Measurements from ENCODE around the gene IGF2R. TPM values are rescaled to one million over a fixed set of nuclear protein-coding genes. Genes with fewer than 3 reads are reported as not detected.

IGF2R gene
- total and polyA plus RNA-seq, 2 of the 13 experiments (the other 11 are each of a cell fraction or from before 2014, with no cell fraction given): 38.3 to 70.0 TPM

GRCh38 chr6:159968295-159969203, at the start of gene IGF2R (continued):
- TF ChIP-seq, protein P1, sequence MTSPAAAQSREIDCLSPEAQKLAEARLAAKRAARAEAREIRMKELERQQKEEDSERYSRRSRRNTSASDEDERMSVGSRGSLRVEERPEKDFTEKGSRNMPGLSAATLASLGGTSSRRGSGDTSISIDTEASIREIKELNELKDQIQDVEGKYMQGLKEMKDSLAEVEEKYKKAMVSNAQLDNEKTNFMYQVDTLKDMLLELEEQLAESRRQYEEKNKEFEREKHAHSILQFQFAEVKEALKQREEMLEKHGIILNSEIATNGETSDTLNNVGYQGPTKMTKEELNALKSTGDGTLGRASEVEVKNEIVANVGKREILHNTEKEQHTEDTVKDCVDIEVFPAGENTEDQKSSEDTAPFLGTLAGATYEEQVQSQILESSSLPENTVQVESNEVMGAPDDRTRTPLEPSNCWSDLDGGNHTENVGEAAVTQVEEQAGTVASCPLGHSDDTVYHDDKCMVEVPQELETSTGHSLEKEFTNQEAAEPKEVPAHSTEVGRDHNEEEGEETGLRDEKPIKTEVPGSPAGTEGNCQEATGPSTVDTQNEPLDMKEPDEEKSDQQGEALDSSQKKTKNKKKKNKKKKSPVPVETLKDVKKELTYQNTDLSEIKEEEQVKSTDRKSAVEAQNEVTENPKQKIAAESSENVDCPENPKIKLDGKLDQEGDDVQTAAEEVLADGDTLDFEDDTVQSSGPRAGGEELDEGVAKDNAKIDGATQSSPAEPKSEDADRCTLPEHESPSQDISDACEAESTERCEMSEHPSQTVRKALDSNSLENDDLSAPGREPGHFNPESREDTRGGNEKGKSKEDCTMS (CRISPR knock-in tag; conservative IDR thresholded peaks at IDR 0.05): no peak
- 0 out of 2 replicates have a peak, but pooled peaks have one; percentile 58 for TF ChIP-seq ZNF891 (CRISPR knock-in tag; IDR thresholded peaks at IDR 0.05)
- no peak for TF ChIP-seq NFRKB (IDR thresholded peaks at IDR 0.05)
- TF ChIP-seq, protein P2, sequence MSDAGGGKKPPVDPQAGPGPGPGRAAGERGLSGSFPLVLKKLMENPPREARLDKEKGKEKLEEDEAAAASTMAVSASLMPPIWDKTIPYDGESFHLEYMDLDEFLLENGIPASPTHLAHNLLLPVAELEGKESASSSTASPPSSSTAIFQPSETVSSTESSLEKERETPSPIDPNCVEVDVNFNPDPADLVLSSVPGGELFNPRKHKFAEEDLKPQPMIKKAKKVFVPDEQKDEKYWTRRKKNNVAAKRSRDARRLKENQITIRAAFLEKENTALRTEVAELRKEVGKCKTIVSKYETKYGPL (CRISPR knock-in tag; IDR thresholded peaks at IDR 0.05): no peak; the same call in 1 of the 2 replicates
- TF ChIP-seq GMEB1 (CRISPR knock-in tag; IDR thresholded peaks at IDR 0.05; ENCODE audit: borderline replicate concordance): peak; percentile 36; the same call in 1 of the 2 replicates
- TF ChIP-seq SAP130 (CRISPR knock-in tag; IDR thresholded peaks at IDR 0.05; ENCODE audit: low read depth): peak; percentile 91
- TF ChIP-seq BRD4 (CRISPR knock-in tag; IDR thresholded peaks at IDR 0.05): 0 out of 2 replicates have a peak, but pooled peaks have one; percentile 83
- no peak for TF ChIP-seq ZNF12 (CRISPR knock-in tag; IDR thresholded peaks at IDR 0.05)
- no peak for TF ChIP-seq SAFB2 (CRISPR knock-in tag; IDR thresholded peaks at IDR 0.05; ENCODE audit: borderline replicate concordance, low read depth)
- TF ChIP-seq RXRB (CRISPR knock-in tag; IDR thresholded peaks at IDR 0.05; ENCODE audit: borderline replicate concordance): 0 out of 2 replicates have a peak, but pooled peaks have one; percentile 16
- no peak; the same call in 1 of the 2 replicates for TF ChIP-seq ZBED4 (CRISPR knock-in tag; IDR thresholded peaks at IDR 0.05; ENCODE audit: borderline replicate concordance)
- TF ChIP-seq, protein P3, sequence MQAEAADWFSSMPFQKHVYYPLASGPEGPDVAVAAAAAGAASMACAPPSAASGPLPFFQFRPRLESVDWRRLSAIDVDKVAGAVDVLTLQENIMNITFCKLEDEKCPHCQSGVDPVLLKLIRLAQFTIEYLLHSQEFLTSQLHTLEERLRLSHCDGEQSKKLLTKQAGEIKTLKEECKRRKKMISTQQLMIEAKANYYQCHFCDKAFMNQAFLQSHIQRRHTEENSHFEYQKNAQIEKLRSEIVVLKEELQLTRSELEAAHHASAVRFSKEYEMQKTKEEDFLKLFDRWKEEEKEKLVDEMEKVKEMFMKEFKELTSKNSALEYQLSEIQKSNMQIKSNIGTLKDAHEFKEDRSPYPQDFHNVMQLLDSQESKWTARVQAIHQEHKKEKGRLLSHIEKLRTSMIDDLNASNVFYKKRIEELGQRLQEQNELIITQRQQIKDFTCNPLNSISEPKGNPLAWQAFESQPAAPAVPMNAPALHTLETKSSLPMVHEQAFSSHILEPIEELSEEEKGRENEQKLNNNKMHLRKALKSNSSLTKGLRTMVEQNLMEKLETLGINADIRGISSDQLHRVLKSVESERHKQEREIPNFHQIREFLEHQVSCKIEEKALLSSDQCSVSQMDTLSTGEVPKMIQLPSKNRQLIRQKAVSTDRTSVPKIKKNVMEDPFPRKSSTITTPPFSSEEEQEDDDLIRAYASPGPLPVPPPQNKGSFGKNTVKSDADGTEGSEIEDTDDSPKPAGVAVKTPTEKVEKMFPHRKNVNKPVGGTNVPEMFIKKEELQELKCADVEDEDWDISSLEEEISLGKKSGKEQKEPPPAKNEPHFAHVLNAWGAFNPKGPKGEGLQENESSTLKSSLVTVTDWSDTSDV (CRISPR knock-in tag; IDR thresholded peaks at IDR 0.05): no peak; the same call in 1 of the 2 replicates
- peak; percentile 51 for TF ChIP-seq HNF1B (CRISPR knock-in tag; IDR thresholded peaks at IDR 0.05)

Measured in HepG2 (cell line).